GM13977 (cell line): ENCODE data around the gene CSNK1D.

Source experiments
- DNase-seq: peaks from one replicate; pipeline ENCODE4 v3.0.0; 2012; ENCODE audit warnings: low spot score
- in situ Hi-C: fragments of 300-500 bp; cut with MboI; formaldehyde crosslinking; loops from one replicate; pipeline ENCODE4 v1.12.0; 2022; ENCODE audit warnings: low sequenced_read_pairs, low pct_unique_long_range_greater_than_20kb, mixed read lengths, inconsistent platforms; ENCODE audit not compliant: unreplicated experiment
- TF ChIP-seq, protein P1 (sequence below): IDR thresholded peaks from 2 replicates; pipeline ENCODE4 v1.5.1; 2012; ENCODE audit warnings: mild to moderate bottlenecking, control low read depth; ENCODE audit not compliant: insufficient read depth; ENCODE audit errors: extremely low read depth, missing control alignments

The CSNK1D gene

DNA sequence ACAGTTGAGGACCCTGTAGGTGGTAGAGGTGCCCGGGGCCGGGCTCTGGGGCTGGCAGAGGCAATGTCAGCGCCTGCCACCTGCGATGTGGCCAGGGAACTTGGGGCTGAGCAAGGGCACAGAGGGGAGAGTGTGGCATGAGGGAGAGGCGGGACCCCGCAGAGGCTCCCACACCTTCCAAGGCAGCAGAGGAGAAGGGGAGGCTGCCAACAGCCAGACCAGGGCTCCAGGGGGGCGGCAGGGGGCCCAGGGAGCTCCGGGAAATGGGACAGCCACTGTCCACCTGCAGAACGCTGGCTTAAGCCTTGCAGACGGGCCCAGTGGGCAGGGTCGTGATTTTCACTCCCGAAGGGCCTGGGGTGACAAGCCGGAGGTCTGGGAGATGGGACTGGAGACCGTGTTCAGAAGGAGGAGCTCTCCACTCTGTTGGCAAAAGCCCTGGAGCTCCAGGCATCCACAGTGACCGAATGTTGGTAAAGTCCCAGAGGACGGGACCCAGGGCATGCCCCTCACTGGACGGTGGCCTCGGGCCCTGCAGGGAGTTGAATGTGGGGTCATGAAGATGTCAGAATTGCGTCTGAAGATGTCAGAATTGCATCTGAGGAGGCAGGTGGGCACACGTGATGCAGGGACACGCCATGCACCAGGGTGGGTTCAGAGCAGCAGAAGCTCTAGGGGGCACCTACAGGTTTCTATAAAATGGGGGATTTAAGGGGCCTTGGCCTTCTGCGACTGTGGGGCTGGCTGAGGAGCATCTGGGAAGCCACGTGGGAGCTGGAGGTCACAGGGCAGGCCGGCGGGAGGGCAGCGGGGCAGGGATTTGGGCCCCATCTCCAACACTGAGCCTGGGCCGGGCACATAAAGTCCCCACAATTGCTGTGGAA lies 25.3 kb upstream of the CSNK1D start:
- TF ChIP-seq, protein P1, sequence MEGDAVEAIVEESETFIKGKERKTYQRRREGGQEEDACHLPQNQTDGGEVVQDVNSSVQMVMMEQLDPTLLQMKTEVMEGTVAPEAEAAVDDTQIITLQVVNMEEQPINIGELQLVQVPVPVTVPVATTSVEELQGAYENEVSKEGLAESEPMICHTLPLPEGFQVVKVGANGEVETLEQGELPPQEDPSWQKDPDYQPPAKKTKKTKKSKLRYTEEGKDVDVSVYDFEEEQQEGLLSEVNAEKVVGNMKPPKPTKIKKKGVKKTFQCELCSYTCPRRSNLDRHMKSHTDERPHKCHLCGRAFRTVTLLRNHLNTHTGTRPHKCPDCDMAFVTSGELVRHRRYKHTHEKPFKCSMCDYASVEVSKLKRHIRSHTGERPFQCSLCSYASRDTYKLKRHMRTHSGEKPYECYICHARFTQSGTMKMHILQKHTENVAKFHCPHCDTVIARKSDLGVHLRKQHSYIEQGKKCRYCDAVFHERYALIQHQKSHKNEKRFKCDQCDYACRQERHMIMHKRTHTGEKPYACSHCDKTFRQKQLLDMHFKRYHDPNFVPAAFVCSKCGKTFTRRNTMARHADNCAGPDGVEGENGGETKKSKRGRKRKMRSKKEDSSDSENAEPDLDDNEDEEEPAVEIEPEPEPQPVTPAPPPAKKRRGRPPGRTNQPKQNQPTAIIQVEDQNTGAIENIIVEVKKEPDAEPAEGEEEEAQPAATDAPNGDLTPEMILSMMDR, result no peak
- no peak for DNase-seq
- in situ Hi-C loops, result no loop called here

DNA sequence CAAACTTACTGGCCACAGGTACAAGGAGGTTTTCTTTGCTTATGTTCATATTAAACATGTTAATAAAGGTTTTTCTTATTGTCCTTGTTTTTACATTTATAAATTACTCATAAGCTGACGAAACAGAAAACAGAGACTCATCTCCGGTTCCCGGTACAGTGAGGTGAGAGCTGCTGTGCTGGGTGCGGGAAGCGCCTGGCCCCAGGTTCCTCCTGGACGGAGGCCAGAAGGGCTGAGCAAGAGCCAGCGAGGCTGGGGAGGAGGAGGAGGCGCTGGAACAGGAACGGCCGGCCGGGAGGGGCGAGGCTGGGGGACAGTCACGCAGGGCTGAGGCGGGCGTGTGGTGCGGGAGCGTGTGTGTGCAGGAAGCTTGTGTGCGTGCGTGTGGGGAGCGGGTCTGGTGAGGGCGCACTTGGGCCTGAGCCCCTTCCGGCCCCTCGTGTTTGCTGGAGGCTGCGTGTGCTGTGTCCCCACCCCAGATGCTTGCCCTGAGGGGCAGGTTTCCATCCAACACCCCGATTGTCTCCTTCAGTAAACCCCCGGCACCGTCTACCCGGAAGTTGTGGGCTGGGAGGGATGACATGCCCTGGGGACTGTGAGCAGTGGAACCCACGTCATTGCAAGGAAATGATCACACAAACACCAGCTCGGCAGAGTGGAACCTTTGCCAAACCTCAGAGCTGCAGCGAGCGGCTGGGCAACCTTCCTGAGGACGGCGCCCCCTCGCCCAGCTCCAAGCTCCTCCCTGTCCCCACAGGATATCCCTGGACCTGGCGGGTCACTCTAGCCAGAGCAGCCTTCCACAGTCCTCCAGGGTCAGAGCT lies 24.4 kb upstream of the CSNK1D start:
- in situ Hi-C loops, result no loop called here
- DNase-seq, result peak; percentile 92
- TF ChIP-seq, protein P1, result peak; percentile 7

DNA sequence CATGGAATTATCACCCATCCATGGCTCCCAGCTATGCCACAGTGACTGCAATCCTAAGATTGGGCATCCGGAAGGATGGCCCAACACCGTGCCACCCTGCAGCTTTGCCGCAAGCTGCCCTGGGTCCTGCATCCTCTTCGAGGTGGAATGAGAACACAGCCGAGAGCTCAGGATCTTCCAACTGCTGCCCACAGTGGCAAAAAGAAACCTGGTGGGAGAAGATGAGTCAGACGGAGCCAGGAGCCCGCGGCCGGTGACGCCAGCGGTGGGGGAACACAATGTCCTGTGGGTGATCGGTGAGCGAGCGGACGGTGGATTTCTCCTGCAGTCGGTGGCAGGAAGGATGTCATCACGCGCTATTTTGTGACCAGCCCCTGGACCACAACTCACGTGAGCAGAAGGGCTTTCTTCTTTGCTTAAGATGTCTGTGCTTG lies 23.8 kb upstream of the CSNK1D start:
- TF ChIP-seq, protein P1, result no peak
- in situ Hi-C loops, result no loop called here
- DNase-seq, result peak; percentile 82

DNA sequence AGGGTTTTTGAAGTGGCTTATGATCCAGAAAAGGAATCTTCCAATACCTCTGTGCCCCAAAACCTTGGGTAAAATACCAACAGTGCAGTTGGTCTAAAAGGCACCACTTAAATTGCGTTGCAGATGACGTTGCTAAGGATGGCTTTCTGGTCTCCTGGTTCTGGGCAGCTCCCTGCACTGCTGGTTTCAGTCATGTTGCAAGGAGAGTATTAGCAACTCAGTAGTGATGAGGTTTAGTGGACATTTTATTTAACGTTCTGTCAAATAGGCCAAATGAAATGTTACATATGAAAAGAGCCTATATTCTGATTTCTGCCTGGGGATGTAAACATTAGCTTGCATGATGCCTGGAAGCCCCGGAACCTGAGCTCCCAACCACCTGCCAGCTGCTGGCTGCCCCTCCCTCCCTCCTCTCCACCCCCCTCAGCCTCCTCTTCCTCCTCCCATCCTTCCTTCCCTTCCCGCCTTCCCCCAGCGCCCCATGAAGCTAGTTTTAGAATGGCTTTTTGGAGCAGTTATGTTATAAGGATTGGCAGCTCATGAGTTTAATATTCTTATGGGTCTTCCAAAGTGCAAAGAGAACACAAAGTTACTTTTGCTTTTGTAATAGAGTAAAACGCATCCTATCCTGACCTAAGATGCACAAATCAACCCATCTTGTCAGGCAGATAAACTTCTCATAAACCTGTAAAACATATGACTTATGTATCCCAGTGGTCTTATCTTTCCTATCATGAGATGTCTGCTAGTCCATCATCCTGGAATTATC lies 23.2 kb upstream of the CSNK1D start:
- TF ChIP-seq, protein P1, result no peak
- no peak for DNase-seq
- in situ Hi-C loops, result no loop called here

DNA sequence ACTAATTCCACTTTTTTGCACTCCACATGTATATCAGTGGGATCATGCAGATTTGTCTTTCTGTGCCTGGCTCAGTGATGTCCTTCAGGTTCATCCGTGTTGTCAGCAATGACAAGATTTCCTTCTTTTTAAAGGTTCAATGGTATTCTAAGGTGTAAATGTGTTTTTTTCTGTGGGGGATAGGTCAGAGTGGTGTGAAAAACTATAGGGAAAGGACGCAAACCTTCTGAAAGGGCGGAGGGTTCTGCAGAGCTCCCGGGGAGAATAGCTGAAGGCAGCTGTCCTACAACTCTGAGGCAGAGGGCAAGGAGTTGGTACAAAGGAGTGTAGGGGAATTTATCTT lies 21.9 kb upstream of the CSNK1D start:
- TF ChIP-seq, protein P1, result no peak
- in situ Hi-C loops, result no loop called here
- no peak for DNase-seq
